Measurements from ENCODE around the gene STK31.
"Not testable (repeated sequence)": the region's sequence is repeated elsewhere in the genome, so short reads cannot be mapped to it uniquely, and the experiment has no call there.

Gene STK31

DNA sequence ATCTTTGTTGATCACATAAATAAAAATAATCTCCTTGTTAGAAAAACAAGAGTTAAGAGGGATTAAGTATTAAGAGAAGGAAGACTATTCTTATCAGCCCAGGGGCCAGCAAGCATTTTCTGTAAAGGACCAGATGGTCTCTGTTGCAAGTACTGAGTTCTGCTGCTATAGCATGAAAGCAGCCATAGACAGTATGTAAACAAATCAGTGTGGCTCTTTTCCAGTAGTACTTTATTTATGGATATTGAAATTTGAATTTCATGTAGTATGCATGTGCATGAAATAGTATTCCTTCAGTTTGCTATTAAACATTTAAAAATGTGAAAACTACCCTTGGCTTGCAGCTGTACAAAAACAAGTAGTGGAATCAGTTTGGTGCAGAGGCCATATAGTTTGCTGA, 81.7 kb downstream of the STK31 start:
- Mint-ChIP-seq H3K27ac (no peak overlapping the region), H3K4me1 (no peaks in the 10 kb centered on the region), H3K9me3 (peaks cover 16% of the 10 kb centered on the region), H3K27me3 (no peaks in the 10 kb centered on the region), H3K36me3 (no peaks in the 10 kb centered on the region), H3K4me3 (no peak overlapping the region)
- no peak for DNase-seq
- CTCF ChIA-PET, result no interaction called here

- Mint-ChIP-seq H3K4me3 (no peak overlapping the region), H3K27me3 (no peaks in the 10 kb centered on the region), H3K4me1 (no peaks in the 10 kb centered on the region), H3K27ac (no peak overlapping the region), H3K36me3 (no peaks in the 10 kb centered on the region), H3K9me3 (no peaks in the 10 kb centered on the region)
- CTCF ChIA-PET, result no interaction called here
- no peak for DNase-seq
These were observed 92.8 kb downstream of the STK31 start for GRCh38 chr7:23802720-23803397.

- no peaks in the 10 kb centered on the region for H3K27me3 Mint-ChIP-seq
- no peaks in the 10 kb centered on the region for H3K36me3 Mint-ChIP-seq
- H3K27ac Mint-ChIP-seq, result no peak overlapping the region
- no peaks in the 10 kb centered on the region for H3K4me1 Mint-ChIP-seq
- CTCF ChIA-PET, result no interaction called here
- H3K4me3 Mint-ChIP-seq, result no peak overlapping the region
- DNase-seq, result no peak
- no peaks in the 10 kb centered on the region for H3K9me3 Mint-ChIP-seq
These were observed 94.7 kb downstream of the STK31 start for GRCh38 chr7:23804707-23805106.

- CTCF ChIA-PET, result no interaction called here
- no peak overlapping the region for H3K27ac Mint-ChIP-seq
- no peaks in the 10 kb centered on the region for H3K27me3 Mint-ChIP-seq
- H3K4me3 Mint-ChIP-seq, result no peak overlapping the region
- no peaks in the 10 kb centered on the region for H3K36me3 Mint-ChIP-seq
- no peaks in the 10 kb centered on the region for H3K9me3 Mint-ChIP-seq
- H3K4me1 Mint-ChIP-seq, result no peaks in the 10 kb centered on the region
- no peak for DNase-seq
These were observed 98.4 kb downstream of the STK31 start for GRCh38 chr7:23808421-23808820.

- Mint-ChIP-seq H3K36me3 (no peaks in the 10 kb centered on the region), H3K27me3 (no peaks in the 10 kb centered on the region), H3K4me1 (no peaks in the 10 kb centered on the region), H3K9me3 (no peaks in the 10 kb centered on the region), H3K4me3 (no peak overlapping the region), H3K27ac (no peak overlapping the region)
- CTCF ChIA-PET, result no interaction called here
- DNase-seq, result no peak
These were observed 100.1 kb downstream of the STK31 start for GRCh38 chr7:23810099-23810498.

DNA sequence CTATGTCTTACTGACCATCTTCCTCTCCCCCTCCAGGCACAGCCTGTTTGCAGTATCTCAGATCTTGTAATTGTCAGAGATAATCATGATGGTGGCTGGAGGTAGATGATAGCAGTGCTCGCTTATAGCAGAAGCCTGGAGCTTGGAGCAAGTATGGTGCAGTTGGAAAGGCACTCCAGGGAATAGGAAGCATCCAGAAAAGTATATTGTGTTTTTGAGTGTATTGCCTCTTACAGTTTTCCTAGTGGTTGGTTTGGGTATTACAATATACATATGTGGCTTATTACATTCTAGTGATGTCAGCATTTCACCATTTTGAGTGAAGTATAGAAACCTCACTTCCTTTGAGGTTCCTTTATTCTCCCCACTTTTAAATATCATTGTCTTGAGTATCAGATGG, 101.5 kb downstream of the STK31 start:
- DNase-seq, result no peak
- no peaks in the 10 kb centered on the region for H3K9me3 Mint-ChIP-seq
- no peaks in the 10 kb centered on the region for H3K36me3 Mint-ChIP-seq
- H3K4me1 Mint-ChIP-seq, result no peaks in the 10 kb centered on the region
- H3K4me3 Mint-ChIP-seq, result no peak overlapping the region
- no peaks in the 10 kb centered on the region for H3K27me3 Mint-ChIP-seq
- CTCF ChIA-PET, result no interaction called here
- no peak overlapping the region for H3K27ac Mint-ChIP-seq

GRCh38 chr7:23828125-23828524, 118.1 kb downstream of the STK31 start:
- H3K9me3 Mint-ChIP-seq, result peaks cover 16% of the 10 kb centered on the region
- H3K27me3 Mint-ChIP-seq, H3K4me3 Mint-ChIP-seq, H3K27ac Mint-ChIP-seq, H3K4me1 Mint-ChIP-seq, CTCF ChIA-PET, DNase-seq, H3K36me3 Mint-ChIP-seq: not testable (repeated sequence)

DNA sequence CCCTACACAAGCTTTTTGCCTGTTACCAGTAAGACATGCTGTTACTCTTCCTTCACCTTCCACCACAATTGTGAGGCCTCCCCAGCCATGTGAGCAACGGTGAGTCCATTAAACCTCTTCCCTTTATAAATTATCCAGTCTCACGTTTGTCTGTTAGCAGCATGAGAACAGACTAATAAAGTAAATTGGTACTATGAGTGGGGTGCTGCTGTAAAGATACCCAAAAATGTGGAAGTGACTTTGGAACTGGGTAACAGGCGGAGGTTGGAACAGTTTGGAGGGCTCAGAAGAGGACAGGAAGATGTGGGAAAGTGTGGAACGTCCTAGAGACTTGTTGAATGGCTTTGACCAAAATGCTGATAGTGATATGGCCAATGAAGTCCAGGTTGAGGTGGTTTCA, 122.7 kb downstream of the STK31 start:
- CTCF ChIA-PET, H3K4me3 Mint-ChIP-seq: not testable (repeated sequence)
- H3K9me3 Mint-ChIP-seq, result peaks cover 27% of the 10 kb centered on the region

GRCh38 chr7:23833405-23833804, 123.4 kb downstream of the STK31 start:
- peaks cover 27% of the 10 kb centered on the region for H3K9me3 Mint-ChIP-seq
- CTCF ChIA-PET, result no interaction called here

More for the DNA sequence above, 122.7 kb downstream of the STK31 start:
- not testable (repeated sequence) for H3K4me1 Mint-ChIP-seq, H3K36me3 Mint-ChIP-seq, DNase-seq, H3K27me3 Mint-ChIP-seq, H3K27ac Mint-ChIP-seq

DNA sequence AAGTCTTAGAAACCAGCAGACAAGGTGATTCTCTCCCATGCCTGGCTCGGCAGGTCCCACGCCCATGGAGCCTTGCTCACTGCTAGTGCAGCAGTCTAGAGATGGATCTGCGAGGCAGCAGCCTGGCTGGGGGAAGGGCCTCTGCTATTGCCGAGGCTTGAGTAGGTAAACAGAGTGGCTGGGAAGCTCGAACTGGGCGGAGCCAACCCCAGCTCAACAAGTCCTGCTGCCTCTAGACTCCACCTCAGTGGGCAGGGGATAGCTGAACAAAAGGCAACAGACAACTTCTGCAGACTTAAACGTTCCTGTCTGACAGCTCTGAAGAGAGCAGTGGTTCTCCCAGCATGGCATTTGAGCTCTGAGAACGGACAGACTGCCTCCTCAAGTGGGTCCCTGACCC, 134.8 kb downstream of the STK31 start:
- H3K9me3 Mint-ChIP-seq, result peaks cover 13% of the 10 kb centered on the region
- DNase-seq, H3K36me3 Mint-ChIP-seq, CTCF ChIA-PET, H3K27me3 Mint-ChIP-seq, H3K4me3 Mint-ChIP-seq, H3K27ac Mint-ChIP-seq, H3K4me1 Mint-ChIP-seq: not testable (repeated sequence)

More at GRCh38 chr7:23833405-23833804, 123.4 kb downstream of the STK31 start:
- DNase-seq, result no peak
- Mint-ChIP-seq H3K27me3 (no peaks in the 10 kb centered on the region), H3K4me1 (no peaks in the 10 kb centered on the region), H3K27ac (no peak overlapping the region), H3K4me3 (no peak overlapping the region), H3K36me3 (no peaks in the 10 kb centered on the region)

GRCh38 chr7:23852135-23852534, 142.1 kb downstream of the STK31 start:
- Mint-ChIP-seq H3K36me3 (no peaks in the 10 kb centered on the region), H3K27ac (no peak overlapping the region), H3K4me3 (no peak overlapping the region), H3K27me3 (no peaks in the 10 kb centered on the region), H3K9me3 (peaks cover 5% of the 10 kb centered on the region), H3K4me1 (no peaks in the 10 kb centered on the region)
- CTCF ChIA-PET, result interaction anchor here (0.6 kb wide), 1 partner anchor 14 kb away, joined by 3 read pairs; no protein-coding TSS in a partner anchor
- DNase-seq, result no peak

DNA sequence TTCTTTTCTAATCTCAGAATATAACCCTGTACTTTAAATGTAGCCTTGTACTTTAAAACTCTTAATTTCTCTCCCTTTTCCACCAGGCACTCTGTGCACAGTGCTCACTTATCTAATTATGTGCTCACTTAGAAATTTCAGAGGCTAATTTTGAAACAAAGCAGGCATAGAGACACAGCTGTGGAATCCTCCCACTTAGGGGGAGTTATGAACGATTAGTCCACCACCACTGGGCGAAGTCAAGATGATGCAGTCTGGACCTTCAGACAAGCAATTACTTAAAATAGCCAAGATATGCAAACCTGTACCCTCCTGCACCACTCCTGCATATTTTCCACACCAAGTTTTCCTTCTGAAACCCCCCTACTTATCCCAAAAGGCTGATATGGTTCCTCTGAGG, 143.0 kb downstream of the STK31 start:
- H3K27me3 Mint-ChIP-seq, result no peaks in the 10 kb centered on the region
- no peak for DNase-seq
- CTCF ChIA-PET, result interaction anchor here (0.6 kb wide), 1 partner anchor 13 kb away, joined by 3 read pairs; no protein-coding TSS in a partner anchor
- H3K4me1 Mint-ChIP-seq, result no peaks in the 10 kb centered on the region
- peaks cover 2% of the 10 kb centered on the region for H3K9me3 Mint-ChIP-seq
- no peak overlapping the region for H3K27ac Mint-ChIP-seq
- H3K4me3 Mint-ChIP-seq, result no peak overlapping the region
- no peaks in the 10 kb centered on the region for H3K36me3 Mint-ChIP-seq

GRCh38 chr7:23863209-23863787, 153.3 kb downstream of the STK31 start:
- peaks cover 3% of the 10 kb centered on the region for H3K27me3 Mint-ChIP-seq
- H3K27ac Mint-ChIP-seq, result no peak overlapping the region
- H3K36me3 Mint-ChIP-seq, result no peaks in the 10 kb centered on the region
- DNase-seq, result no peak
- no peak overlapping the region for H3K4me3 Mint-ChIP-seq
- H3K4me1 Mint-ChIP-seq, result no peaks in the 10 kb centered on the region
- CTCF ChIA-PET, result interaction anchor here (3.6 kb wide), 1 partner anchor 518 kb away, joined by 21 read pairs; no protein-coding TSS in a partner anchor
- no peaks in the 10 kb centered on the region for H3K9me3 Mint-ChIP-seq

DNA sequence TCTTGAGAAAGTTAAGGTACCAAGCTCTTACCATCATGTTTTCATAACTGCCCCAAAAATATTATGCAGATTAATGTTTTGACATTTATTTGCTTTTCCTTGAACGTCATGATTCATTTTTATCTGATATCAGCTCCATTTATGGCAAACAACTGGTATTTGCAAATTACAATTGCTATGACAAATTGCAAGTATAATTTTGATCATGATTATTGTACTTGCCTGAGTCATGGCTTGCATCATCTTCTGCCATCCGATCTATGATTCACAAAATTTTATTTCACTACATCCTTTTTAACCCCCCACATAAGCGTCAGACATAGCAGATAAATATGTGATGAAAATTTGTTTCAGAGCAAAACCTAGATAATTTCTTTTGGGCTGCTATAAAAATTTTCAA, 155.0 kb downstream of the STK31 start:
- DNase-seq, result no peak
- CTCF ChIA-PET, result interaction anchor here (3.6 kb wide), 1 partner anchor 516 kb away, joined by 21 read pairs; no protein-coding TSS in a partner anchor
- H3K27me3 Mint-ChIP-seq, result peaks cover 3% of the 10 kb centered on the region
- no peaks in the 10 kb centered on the region for H3K4me1 Mint-ChIP-seq
- H3K36me3 Mint-ChIP-seq, result no peaks in the 10 kb centered on the region
- no peaks in the 10 kb centered on the region for H3K9me3 Mint-ChIP-seq
- no peak overlapping the region for H3K4me3 Mint-ChIP-seq
- H3K27ac Mint-ChIP-seq, result no peak overlapping the region

DNA sequence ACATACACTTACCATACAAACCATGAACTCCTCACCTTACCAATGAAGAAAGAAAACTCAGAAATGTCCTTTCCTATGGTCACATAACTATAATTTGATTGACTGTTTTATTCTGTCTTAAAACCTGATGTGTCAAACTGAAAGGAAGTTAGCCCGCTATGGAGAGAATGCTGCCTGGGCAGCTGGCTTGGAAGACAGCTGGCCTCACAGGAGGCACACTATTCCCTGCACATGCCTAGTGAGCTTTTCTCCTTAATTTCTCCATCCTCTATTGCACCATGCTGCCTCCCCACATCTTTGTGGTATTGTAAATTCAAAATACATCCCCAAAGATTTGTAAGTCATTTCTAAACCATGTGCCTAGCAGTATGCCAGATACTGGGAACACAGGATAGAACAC, 163.3 kb downstream of the STK31 start:
- Mint-ChIP-seq H3K27ac (no peak overlapping the region), H3K27me3 (no peaks in the 10 kb centered on the region), H3K36me3 (no peaks in the 10 kb centered on the region), H3K4me1 (no peaks in the 10 kb centered on the region), H3K9me3 (peaks cover 2% of the 10 kb centered on the region), H3K4me3 (no peak overlapping the region)
- DNase-seq, result no peak
- CTCF ChIA-PET, result no interaction called here

Measured in activated naive CD4-positive, alpha-beta T cell treated with anti-CD3 and anti-CD28 coated beads, Interleukin-2, amount 10 ng/mL, durations not matched to agents 7 days and 5 days (primary cell).